Right kidney (tissue), 1 donor: ENCODE measurements around the gene SEPTIN11.

Experiments used
- DNase-seq: peaks from one replicate; pipeline ENCODE4 v3.0.0-alpha.2; 2016

The SEPTIN11 gene

DNA sequence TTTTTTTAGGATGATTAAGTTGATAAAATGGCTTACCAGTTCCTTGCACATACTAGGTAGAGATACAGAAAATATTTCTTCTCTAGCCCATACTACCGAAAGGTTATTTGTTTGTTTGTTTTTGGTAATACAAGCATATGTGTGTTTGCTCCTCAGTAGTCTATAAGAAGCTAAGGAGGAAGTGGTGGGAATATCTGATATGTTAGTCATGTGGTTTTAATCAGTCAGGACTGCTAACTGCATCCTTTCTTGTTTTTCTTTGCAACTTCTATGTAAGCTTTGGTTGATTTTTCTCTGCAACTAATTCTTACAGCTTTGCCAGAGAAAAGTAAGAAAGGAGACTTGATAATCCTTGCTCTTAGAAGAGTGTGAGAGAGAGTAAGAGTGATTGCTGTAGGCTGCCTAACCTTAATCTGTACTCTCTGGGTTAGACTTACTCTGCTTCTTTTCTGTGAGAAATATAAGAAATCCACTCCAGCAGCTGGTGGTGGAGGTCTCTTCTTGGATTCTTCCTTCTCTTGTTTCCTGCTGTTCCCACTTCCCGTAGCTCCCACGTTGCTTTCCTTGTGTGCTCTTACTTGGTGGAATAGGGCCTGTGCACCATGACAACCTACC lies 28.3 kb downstream of the SEPTIN11 start:
- no peak for DNase-seq

GRCh38 chr4:76979236-76979635 lies 29.7 kb downstream of the SEPTIN11 start:
- no peak for DNase-seq

GRCh38 chr4:76980261-76980660 lies 30.7 kb downstream of the SEPTIN11 start:
- DNase-seq, result no peak

GRCh38 chr4:76981644-76982043 lies 32.1 kb downstream of the SEPTIN11 start:
- DNase-seq, result no peak

- DNase-seq, result no peak
These were observed 33.4 kb downstream of the SEPTIN11 start for GRCh38 chr4:76982638-76983584.

- DNase-seq, result peak; percentile 36
These were observed 34.6 kb downstream of the SEPTIN11 start for GRCh38 chr4:76984127-76984526.

GRCh38 chr4:76984788-76985211 lies 35.2 kb downstream of the SEPTIN11 start:
- DNase-seq, result peak; percentile 73

- no peak for DNase-seq
These were observed 37.6 kb downstream of the SEPTIN11 start for GRCh38 chr4:76987153-76987591.

DNA sequence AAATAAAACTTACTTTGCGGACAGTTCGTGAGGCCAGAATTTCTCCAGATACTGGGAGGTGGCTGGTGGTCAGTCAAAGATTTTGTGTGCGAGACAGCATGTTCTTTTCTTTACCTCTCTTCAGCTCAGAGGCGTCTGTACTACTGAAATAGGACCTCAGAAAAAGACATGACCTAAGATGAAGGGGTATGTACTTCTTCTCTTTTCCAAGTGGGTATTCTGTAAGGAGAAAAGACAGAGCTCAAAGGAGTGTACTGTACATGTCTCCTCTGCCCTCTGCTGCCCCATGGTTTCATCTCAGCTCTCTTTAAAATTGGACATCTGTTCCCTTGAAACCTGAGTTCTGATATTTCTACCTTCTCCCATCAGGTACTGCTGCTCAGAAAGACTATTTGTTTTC lies 38.1 kb downstream of the SEPTIN11 start:
- no peak for DNase-seq

GRCh38 chr4:76989391-76990061 lies 40.0 kb downstream of the SEPTIN11 start:
- DNase-seq, result no peak

DNA sequence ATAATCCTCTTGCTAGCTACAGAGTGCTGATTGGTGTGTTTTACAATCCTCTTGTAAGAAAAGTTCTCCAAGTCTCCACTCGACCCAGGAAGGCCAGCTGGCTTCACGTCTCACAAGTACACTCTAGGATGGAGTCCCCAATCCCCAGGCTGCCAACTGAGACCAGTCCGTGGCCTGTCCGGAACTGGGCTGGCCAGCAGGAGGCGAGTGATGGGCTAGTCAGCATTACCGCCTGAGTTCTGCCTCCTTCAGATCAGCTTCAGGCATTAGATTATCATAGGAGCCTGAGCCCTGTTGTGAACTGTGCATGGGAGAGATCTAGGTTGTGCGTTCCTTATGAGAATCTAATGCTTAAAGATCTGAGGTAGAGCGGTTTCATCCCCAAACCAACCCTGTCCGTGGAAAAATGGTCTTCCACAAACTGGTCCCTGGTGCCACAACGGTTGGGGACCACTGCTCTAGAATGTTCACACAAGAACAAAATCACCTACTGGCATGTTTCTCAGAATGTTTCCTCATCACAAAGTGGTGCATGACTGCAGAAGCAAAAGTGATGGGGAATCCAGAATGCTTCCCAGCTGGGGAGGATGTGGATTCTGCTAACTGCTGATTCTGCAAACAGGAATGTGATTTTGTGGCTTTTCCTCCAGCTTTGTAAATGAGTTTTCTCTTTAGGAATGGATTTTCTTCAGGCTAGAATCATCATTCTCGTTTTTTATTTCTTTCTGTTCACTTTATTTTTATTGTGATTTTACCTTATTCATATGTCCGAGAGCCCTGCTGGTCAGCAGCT lies 40.9 kb downstream of the SEPTIN11 start:
- no peak for DNase-seq

GRCh38 chr4:76991161-76991660 lies 41.7 kb downstream of the SEPTIN11 start:
- no peak for DNase-seq

DNA sequence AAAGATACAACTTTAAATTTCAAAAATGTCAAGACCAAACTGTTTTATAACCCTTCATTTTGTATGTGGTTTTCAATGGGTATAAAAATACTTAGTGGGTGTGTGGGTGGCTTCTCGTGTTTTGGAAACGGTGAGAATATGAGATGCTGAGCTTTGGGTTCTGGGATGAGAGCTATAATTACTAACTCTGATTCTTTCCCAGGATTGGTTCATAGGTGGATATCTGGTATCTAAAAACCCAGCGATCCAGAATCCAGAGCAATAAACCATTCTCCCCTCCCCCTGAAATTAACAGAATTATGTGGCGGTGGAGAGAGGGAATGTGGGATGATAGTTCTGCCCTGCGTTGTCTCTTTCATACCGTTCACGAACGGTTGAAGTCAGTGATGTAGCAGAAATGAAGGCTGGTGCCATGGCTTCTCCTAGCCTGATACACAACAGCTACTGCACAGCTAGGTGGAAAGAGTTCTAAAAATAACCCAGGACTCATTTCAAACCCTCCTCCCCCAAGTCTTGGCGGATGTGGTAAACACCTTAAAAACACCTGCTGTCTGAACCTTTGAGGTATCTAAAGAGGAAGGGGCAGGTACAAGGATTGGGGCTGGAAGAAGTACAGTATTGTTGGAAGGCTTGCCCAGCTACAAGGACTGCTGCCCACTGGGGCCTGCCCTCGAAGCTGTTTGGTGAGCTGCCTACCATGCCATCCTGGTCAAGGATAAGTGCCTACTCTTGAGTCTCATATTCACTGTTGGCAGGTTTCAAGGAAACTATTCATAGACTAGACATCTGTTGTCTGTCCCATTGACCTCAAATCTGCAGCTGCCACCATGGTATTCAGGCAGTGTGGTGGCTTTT lies 44.5 kb downstream of the SEPTIN11 start:
- no peak for DNase-seq

- no peak for DNase-seq
These were observed 46.2 kb downstream of the SEPTIN11 start for GRCh38 chr4:76995776-76996175.

DNA sequence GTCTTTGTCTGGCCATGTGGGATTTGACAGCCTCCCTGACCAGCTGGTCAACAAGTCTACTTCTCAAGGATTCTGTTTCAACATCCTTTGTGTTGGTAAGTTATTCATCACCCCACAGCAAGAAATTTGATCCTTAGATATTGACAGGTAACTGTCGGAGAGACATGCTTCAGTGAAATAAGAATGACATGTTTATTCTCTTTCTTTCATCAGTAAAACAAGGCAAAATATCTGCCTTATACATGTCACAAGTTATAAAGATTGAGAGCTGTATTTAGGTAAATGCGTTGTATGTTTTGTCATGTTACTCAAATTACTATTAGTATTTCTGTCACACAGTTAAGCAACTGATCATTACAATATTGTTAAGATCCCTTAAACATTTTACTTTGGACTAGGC lies 46.9 kb downstream of the SEPTIN11 start:
- no peak for DNase-seq

DNA sequence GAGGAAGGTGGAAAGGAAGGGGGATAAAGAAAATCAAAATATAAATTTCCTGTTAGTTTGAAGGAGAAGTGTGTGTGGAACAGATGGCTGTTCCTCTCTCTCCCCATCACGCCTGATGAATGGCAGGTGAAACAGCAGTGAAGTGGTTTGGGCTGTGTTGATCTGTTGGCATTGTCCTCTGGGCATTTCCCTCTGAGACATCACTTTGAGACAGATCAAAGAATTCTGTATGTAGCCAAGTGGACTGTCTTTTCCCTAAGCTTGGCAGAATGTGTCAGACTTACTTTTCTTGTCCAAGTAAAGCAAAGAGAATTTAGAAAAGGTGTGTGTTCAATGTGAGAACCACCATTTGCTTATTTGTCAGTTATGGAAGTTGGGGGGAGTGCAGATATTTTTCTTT lies 47.5 kb downstream of the SEPTIN11 start:
- DNase-seq, result no peak

- DNase-seq, result no peak
These were observed 48.0 kb downstream of the SEPTIN11 start for GRCh38 chr4:76997532-76997931.

DNA sequence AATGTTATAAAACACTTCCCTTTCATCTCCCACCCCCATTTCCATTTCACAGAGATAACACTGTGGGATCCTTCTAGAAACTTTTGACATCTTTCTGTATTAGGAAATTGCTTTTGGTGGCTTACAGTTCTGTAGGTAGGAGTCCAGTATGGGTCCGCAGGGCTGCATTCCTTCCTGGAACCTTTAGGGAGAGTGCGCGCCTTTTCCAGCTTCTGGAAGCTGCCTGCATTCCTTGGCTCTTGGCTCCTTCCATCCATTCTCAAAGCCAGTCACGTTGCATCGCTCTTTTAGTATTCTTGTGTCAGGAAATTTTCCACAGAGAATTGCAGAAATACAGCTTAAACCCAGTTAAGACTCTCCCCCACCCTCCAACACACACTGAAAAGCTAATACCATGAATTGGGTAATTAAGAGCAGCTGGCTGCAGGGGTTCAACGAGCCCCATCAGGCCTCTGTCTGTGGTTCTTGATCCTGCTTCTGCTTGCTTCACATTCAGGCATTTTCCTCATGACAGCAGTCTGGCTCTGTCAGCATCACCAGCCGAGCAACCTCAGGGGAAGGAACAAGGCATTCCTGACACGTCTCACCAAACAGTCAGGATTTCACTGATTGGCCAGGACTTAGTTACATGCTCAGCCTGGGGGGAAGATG lies 48.8 kb downstream of the SEPTIN11 start:
- DNase-seq, result no peak
